Right ventricle myocardium inferior (tissue), 1 donor: ENCODE results near the gene SLC16A1. TPM values are rescaled to one million over a fixed set of nuclear protein-coding genes. Genes with fewer than 3 reads are reported as not detected.
"Not testable (repeated sequence)": the region's sequence is repeated elsewhere in the genome, so short reads cannot be mapped to it uniquely, and the experiment has no call there.

ENCODE experiments used
- ATAC-seq: fragments of 200-7000 bp; cut with Tn5 transposase; one replicate; pipeline ENCODE4 v1.9.1; 2020; ENCODE audit warnings: mild to moderate bottlenecking, moderate library complexity
- DNase-seq: peaks from one replicate; pipeline ENCODE4 v3.0.0; 2021; ENCODE audit errors: missing footprints
- intact Hi-C: fragments of 100-400 bp; cut with DNase I; formaldehyde crosslinking; loops from one replicate; pipeline ENCODE4 v1.11.0; 2022
- total RNA-seq: library from RNA; stranded (reverse); fragmentation: NEBNext Ultra II Directional; extraction: Animal tissue kit (Norgen Biotek cat#: 25700); gene quantifications from one replicate; pipeline ENCODE4 v1.2.1, GENCODE V29; 2021
- donor health status: DM: no; HTN: yes; CAD: no; lungs with severe emphysema.

SLC16A1 gene
- total RNA-seq, 1 donor from 2014 or later = 137 TPM

DNA sequence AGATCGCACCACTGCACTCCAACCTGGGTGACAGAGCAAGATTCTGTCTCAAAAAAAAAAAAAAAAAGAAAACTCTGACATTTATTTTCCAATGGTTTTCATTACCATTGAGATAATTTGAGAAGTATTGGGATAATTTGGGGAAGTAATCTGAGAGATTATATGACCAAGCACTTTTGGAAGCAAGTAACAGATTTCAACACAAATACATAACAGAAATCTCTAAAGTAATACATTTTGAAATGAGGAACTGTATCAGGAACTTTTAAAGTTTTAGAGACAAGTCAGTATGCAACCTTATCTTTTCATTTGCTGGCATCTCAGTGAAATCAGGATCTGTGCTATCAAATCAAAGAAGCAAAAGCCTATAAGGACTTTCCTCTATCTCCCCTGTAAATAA is 25.4 kb upstream of the SLC16A1 start:
- intact Hi-C loops = no loop called here
- DNase-seq (no peak), ATAC-seq (no peak)

- ATAC-seq = no peak
- intact Hi-C loops = no loop called here
- no peak for DNase-seq
Measured at GRCh38 chr1:112975336-112975735, 19.3 kb upstream of the SLC16A1 start.

DNA sequence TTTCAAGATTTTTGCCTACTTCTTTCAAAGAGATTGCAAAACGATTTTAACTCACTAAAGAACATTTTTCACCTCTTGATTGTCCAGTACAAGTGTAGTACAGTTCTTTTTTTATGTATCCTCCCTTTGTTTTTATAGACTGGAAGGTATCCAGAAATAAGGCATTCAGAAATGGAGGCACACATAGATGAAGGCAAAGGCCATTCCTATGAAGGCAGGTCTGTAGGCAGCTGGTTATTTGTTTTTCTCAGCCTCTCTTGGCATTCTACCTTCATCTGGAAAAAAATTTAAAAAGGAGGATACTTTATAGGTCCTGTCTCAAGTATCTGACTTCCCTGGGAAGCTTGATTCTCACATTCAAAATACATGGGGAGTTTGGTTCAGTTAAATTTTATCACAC is 18.6 kb upstream of the SLC16A1 start:
- intact Hi-C loops = no loop called here
- DNase-seq (no peak), ATAC-seq (no peak)

DNA sequence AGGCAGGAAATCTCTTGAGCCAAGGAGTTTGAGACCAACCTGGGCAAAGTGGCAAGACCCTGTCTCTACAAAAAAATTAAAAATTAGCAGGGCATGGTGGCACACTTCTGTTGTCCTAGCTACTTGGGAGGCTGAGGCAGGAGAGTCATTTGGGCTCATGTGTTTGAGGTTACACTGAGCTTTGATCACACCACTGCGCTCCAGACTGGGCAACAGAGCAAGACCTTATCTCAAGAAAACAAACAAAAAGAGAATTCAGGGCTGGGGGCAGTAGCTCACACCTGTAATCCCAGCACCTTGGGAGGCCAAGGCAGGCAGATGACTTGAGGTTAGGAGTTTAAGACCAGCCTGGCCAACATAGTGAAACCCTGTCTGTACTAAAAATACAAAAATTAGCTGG is 17.8 kb upstream of the SLC16A1 start:
- DNase-seq (no peak), ATAC-seq (no peak)
- intact Hi-C loops = no loop called here

- no peak for DNase-seq
- ATAC-seq = no peak
- intact Hi-C loops = no loop called here
Measured at GRCh38 chr1:112971006-112971405, 15.0 kb upstream of the SLC16A1 start.

DNA sequence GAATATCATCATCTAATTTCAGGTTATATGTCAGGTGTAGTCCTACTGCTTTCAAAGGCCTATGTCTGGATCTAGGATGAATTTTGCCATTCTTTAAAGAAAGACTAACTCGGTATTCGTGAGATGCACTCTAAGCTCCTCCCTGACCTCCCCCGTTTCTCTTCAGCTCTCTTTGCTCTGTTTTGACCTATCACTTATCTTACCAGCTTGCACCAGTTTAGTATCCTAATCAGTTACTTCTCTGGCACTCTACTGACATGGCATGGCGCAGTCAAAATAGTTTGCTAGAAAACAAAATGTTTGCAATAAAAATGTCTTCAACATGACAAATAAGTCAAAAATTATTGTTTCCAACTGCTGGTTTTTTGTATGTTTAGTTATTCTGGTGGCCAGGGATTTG is 8.4 kb upstream of the SLC16A1 start:
- ATAC-seq = no peak
- DNase-seq = no peak
- intact Hi-C loops = no loop called here

DNA sequence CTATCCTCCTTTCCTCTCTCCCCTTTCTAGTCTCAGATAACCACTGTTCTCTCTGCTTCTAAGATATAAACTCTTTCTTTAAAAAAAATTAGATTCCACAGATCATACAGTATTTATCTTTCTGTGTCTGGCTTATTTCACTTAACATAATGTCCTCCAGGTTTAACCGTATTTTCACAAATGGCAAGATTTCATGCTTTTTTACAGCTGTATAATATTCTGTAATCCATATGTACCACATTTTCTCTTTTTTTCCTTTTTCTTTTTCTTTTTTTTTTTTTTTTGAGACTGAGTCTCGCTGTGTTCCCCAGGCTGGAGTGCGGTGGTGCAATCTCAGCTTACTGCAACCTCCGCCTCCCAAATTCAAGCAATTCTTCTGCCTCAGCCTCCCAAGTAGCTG is 5.1 kb upstream of the SLC16A1 start:
- DNase-seq (no peak), ATAC-seq (no peak)
- intact Hi-C loops = no loop called here

DNA sequence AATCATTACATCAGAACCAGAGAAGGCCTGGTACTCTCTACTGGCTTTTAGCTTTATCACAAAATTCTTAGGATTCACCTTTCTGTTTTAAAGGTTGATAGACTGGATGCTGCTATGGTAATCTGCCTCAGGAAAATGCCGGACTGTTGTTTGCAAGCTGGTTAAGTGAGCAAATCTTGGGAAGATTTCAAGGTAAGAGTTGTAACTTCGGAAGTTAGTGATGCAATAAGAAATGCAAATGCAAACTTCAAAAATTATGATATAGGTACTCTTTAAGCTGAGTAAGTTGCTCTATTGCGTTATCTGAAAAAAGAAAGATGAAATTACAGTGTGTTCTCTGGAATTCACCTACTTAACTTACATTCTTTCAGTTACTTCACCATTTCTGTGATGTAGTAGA is 4.4 kb upstream of the SLC16A1 start:
- DNase-seq (no peak), ATAC-seq (no peak)
- intact Hi-C loops = no loop called here

GRCh38 chr1:112958236-112958635 is 2.2 kb upstream of the SLC16A1 start:
- not testable (repeated sequence) for DNase-seq, ATAC-seq
- intact Hi-C loops = loop anchor here (5.0 kb wide), 3 partner anchors 39 to 341 kb away; partner anchors contain the start of genes CAPZA1, PPM1J and ST7L

DNA sequence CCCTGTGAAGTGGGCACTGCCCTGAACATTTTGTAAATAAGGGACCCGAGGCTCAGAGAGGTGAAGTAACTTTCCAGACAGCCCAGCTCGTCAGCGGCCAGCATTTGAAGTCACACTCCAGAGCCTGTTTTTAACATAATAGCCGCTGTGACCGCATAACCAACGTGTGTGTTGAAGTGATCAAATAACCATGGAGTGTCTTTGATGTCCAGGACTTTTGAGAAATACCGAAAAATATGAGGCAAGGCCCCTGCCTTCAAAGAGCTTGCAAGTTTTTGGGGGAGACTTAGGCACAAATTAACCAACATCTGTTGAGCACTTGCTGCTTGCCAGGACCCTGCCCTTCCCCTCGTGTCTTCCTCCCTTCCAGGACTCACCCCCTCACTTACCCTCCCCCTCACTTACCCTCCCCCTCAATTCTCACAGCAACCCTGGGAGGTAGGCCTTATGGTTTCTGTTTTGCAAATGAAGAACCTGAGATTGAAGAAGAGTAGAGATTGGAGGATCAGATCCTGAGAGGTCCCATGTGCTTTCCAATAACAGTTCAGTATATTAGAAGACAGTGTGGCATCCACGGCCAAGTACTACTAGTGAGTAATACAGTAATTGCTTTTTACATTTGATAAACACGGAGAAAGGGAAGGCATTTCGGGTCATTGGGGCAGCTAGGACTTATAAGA is 1.3 kb upstream of the SLC16A1 start:
- DNase-seq (no peak), ATAC-seq (peak; percentile 13)
- intact Hi-C loops = loop anchor here (2.0 to 5.0 kb wide), 4 partner anchors 40 to 340 kb away; partner anchors contain the start of genes CAPZA1, PPM1J and ST7L

DNA sequence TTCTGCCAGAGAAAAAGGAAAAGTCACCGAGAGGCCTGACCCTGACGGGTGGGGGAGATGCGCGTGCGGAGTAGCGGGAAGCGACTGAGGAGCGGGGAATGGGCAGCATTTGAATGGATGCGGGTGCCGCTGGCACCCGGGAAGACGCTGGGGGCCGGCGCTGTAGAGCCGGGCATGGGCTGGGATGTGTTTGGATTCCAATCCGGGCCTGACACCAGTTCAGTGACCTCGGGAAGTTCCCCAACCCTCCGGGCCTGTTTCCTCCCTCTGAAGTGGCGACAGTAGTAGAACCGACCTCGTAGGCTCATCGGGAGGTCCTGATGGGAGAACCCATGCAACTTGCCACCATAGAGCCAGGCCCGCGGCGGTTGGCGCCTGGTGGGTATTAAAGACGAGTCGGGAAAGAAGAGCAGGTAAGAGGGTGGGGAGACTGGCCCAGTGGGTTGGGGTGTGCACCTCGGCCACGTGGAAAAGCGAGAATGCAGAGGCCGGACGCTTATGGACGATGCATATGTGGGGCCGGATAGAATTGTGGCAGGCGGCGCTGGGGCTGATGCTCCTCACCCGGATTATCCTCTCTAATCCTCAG is 642 bp upstream of the SLC16A1 start:
- intact Hi-C loops = loop anchor here (2.0 to 5.0 kb wide), 4 partner anchors 41 to 339 kb away; partner anchors contain the start of genes CAPZA1, PPM1J and ST7L
- ATAC-seq = peak; percentile 3
- DNase-seq = peak; percentile 73

- DNase-seq (peak; percentile 74), ATAC-seq (peak; percentile 30)
- intact Hi-C loops = loop anchor here (2.0 to 5.0 kb wide), 5 partner anchors 42 to 338 kb away; partner anchors contain the start of genes CAPZA1, PPM1J and ST7L
Measured at GRCh38 chr1:112954945-112955772, 837 bp downstream of the SLC16A1 start.

DNA sequence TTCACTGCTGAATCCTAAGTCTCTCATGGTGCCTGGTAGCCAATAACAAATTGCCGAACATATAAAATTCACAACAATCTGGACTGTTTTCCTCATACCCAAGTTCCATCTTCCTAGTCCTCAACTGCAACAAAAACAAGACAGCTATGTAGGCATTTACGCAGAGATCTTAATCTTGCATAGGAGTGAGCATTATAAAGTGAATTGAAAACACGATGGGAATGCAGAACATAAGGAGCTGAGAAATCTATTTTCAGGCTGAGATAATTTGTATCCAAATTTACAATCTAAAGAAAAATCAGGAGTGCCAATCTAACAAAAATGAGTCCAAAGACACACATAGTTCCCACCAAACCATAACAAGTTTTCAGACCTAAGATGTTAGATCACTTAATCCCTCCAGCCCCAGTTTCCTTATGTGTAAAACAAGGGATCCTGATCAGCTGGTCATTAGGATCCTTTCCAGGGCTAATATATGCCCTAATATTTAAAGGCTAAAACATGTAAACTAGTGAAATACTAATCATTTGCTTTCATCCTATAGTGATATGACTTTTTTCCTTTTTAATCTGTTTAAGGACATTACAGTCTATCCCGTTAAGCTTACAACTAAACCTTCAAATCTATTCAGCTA is 1.9 kb downstream of the SLC16A1 start:
- ATAC-seq (no peak), DNase-seq (no peak)
- intact Hi-C loops = loop anchor here (2.0 kb wide), 2 partner anchors 71 to 145 kb away; no protein-coding TSS in a partner anchor

- no peak for DNase-seq
- ATAC-seq = no peak
- intact Hi-C loops = no loop called here
Measured at GRCh38 chr1:112950426-112950825, 5.6 kb downstream of the SLC16A1 start.

GRCh38 chr1:112946683-112947082 is 9.3 kb downstream of the SLC16A1 start:
- intact Hi-C loops = no loop called here
- no peak for ATAC-seq
- DNase-seq = no peak

DNA sequence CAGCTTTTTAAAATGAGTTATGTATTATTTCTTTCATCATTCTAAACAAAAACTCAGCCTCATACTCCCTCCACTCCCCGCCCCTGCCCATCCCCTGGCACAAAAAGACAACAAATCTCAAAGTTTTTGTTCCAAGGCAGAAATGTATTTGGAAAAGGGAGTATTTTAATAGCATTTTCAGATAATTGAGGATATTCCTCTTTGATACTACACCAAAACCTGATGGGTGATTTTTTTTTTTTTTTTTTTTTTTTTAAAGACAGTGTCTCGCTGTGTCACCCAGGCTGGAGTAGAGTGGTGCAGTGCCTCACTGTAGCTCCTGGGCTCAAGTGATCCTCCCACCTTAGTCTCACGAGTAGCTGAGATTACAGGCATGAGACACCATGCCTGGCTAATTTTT is 16.2 kb downstream of the SLC16A1 start:
- ATAC-seq (no peak), DNase-seq (no peak)
- intact Hi-C loops = no loop called here

- DNase-seq = no peak
- intact Hi-C loops = no loop called here
- no peak for ATAC-seq
Measured at GRCh38 chr1:112938210-112938609, 17.8 kb downstream of the SLC16A1 start.

- DNase-seq (no peak), ATAC-seq (no peak)
- intact Hi-C loops = no loop called here
Measured at GRCh38 chr1:112937495-112937894, 18.5 kb downstream of the SLC16A1 start.

DNA sequence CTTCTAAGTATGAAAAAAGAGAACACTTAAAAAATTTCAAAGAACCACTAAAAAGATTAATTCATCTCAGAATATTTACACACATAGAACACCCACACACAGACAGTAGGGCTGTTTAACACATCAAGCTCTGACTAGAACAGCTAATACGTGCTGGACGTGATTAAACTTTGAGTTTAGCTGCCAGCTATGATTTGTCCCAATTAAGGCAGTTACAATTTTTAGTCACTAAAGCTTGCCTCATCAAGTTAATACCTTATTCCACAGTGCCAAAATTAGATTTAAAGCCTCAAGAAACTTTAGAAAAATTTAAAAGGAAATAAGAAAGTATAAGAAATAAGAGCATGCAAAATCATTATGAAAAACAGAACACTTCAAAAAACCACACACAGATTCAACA is 18.9 kb downstream of the SLC16A1 start:
- intact Hi-C loops = no loop called here
- DNase-seq (no peak), ATAC-seq (no peak)
